Body of pancreas (tissue), 4 donors: ENCODE results near the gene PRMT5.

Experiments
- POLR2A ChIP-seq, 3 donors: fragments of 450-650 bp; IDR thresholded peaks; one replicate each; pipeline ENCODE4 v1.6.1; 2016; ENCODE audit warnings: antibody characterized with exemption in 3 of 3, mild to moderate bottlenecking in 2 of 3
- TF ChIP-seq, protein P1 (sequence below), 7 experiments: fragments of 450-650 bp in 4 of 7; fragments of 200-600 bp in 3 of 7; sonication (generic) in 3 of 7; IDR thresholded peaks; one replicate each; pipeline ENCODE4 v1.5.1; 2016 to 2019; ENCODE audit warnings: antibody characterized with exemption in 7 of 7

DNA sequence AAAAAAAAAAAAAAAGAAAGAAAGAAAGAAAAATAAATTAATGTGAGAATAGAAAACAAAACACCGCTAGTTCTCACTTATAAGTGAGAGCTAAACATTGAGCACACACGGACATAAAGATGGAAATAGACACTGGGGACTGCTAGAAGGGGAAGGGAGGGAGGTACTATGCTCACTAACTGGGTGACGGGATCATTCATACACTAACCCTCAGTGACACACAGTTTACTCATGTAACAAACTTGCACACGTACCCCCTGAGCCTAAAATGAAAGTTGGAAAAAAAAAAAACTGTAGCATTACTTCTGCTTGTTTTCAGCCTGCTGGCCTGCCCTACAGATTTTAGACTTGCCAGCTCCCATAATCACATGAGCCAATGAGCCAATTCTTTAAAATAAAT lies 10.5 kb upstream of the PRMT5 start:
- TF ChIP-seq, protein P1, sequence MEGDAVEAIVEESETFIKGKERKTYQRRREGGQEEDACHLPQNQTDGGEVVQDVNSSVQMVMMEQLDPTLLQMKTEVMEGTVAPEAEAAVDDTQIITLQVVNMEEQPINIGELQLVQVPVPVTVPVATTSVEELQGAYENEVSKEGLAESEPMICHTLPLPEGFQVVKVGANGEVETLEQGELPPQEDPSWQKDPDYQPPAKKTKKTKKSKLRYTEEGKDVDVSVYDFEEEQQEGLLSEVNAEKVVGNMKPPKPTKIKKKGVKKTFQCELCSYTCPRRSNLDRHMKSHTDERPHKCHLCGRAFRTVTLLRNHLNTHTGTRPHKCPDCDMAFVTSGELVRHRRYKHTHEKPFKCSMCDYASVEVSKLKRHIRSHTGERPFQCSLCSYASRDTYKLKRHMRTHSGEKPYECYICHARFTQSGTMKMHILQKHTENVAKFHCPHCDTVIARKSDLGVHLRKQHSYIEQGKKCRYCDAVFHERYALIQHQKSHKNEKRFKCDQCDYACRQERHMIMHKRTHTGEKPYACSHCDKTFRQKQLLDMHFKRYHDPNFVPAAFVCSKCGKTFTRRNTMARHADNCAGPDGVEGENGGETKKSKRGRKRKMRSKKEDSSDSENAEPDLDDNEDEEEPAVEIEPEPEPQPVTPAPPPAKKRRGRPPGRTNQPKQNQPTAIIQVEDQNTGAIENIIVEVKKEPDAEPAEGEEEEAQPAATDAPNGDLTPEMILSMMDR (IDR thresholded peaks at IDR 0.05), result no peak
- no peak for TF ChIP-seq POLR2A (IDR thresholded peaks at IDR 0.05)
